WTC11 (cell line): ENCODE results near the gene ARID3C.

Source experiments
- ATF1 ChIP-seq: sonication (generic); formaldehyde crosslinking; IDR thresholded peaks from 2 replicates; pipeline ENCODE4 v1.8.1; 2023; ENCODE audit warnings: mild to moderate bottlenecking, moderate library complexity, missing genetic modification reagents
- CREB1 ChIP-seq: sonication (generic); formaldehyde crosslinking; IDR thresholded peaks from 2 replicates; pipeline ENCODE4 v1.8.0; 2023; ENCODE audit warnings: mild to moderate bottlenecking, missing genetic modification reagents
- CREM ChIP-seq: sonication (generic); formaldehyde crosslinking; IDR thresholded peaks from 2 replicates; pipeline ENCODE4 v1.8.1; 2022; ENCODE audit warnings: mild to moderate bottlenecking, missing genetic modification reagents, moderate library complexity
- ESRRA ChIP-seq: sonication (generic); formaldehyde crosslinking; IDR thresholded peaks from 2 replicates; pipeline ENCODE4 v1.8.1; 2022; ENCODE audit warnings: mild to moderate bottlenecking, missing genetic modification reagents, borderline replicate concordance
- FOXJ3 ChIP-seq: sonication (generic); formaldehyde crosslinking; IDR thresholded peaks from 2 replicates; pipeline ENCODE4 v1.9.0; 2021; ENCODE audit warnings: missing genetic modification reagents, mild to moderate bottlenecking, borderline replicate concordance
- NFYB ChIP-seq: sonication (generic); formaldehyde crosslinking; conservative IDR thresholded peaks from 2 replicates; pipeline ENCODE4 v1.8.0; 2022; ENCODE audit warnings: low read depth, missing genetic modification reagents
- SMAD3 ChIP-seq: sonication (generic); formaldehyde crosslinking; IDR thresholded peaks from 2 replicates; pipeline ENCODE4 v1.8.0; 2022; ENCODE audit warnings: missing genetic modification reagents, mild to moderate bottlenecking, borderline replicate concordance
- TCF7 ChIP-seq: sonication (generic); formaldehyde crosslinking; IDR thresholded peaks from 2 replicates; pipeline ENCODE4 v1.8.0; 2022; ENCODE audit warnings: mild to moderate bottlenecking, low read depth, missing genetic modification reagents, moderate library complexity
- ZNF512 ChIP-seq: sonication (generic); formaldehyde crosslinking; IDR thresholded peaks from 2 replicates; pipeline ENCODE4 v1.8.1; 2022; ENCODE audit warnings: missing genetic modification reagents, borderline replicate concordance
- TF ChIP-seq, protein P1 (sequence below): sonication (generic); formaldehyde crosslinking; IDR thresholded peaks from 2 replicates; pipeline ENCODE4 v1.8.0; 2022; ENCODE audit warnings: mild to moderate bottlenecking, missing genetic modification reagents
- TF ChIP-seq, protein P2 (sequence below): fragments of 250-450 bp; sonication (Bioruptor Pico); IDR thresholded peaks from 2 replicates; pipeline ENCODE4 v1.9.0; 2021; ENCODE audit warnings: moderate library complexity, mild to moderate bottlenecking, inconsistent platforms, borderline replicate concordance
- TF ChIP-seq, protein P3 (sequence below): fragments of 200-600 bp; IDR thresholded peaks from 2 replicates; pipeline ENCODE4 v1.8.0; 2022; ENCODE audit warnings: antibody characterized with exemption

DNA sequence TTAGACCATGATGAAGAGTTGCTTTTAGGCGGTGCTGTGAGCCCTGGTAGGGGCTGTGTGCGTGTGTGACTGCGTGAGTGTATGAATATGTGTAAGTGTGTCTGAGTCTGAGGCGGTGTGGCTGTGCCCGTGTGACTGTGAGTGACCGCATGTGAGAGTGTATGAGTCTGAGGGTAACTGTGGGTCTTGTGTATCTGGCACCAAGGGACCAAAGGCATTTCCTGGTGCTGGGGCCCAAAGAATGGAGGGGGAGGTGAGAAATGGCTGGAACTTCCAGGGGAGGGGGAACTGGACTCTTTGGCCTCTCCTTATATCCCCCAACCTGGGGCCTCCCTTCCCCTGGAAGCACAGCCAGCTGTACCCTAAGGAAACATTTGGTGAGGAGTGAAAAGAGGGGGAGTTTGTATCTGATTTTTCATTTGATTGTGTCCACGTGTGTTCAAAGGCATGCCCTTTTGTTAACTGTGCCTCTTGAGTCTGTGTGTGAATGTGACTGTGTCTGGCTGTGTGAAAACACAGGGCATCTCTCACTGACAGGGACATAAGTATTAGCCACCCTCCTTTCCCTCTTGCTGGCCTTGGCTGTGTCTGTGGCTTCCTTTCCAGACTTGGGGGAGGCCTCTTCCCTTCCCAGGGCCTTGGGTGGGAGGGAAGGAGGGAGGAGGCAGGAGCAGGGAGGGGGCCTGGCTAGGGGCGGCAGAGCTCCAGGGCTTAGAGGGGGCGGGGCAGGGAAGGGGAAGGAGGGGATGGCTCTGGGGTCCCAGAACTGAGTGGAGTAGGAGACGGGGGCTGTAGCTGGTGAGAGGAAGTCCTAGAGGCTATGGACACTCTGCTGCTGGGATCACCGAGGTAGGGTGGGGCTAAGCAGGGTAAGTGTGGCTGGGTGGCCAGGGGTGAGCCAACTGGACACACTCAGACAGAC, 24.5 kb upstream of the ARID3C start:
- TF ChIP-seq NFYB (CRISPR knock-in tag) (no peak), ESRRA (CRISPR knock-in tag) (no peak), TCF7 (CRISPR knock-in tag) (no peak), ATF1 (no peak), ZNF512 (CRISPR knock-in tag) (no peak), FOXJ3 (CRISPR knock-in tag) (no peak), SMAD3 (CRISPR knock-in tag) (no peak), CREB1 (CRISPR knock-in tag) (no peak), CREM (CRISPR knock-in tag) (no peak)
- TF ChIP-seq, protein P1, sequence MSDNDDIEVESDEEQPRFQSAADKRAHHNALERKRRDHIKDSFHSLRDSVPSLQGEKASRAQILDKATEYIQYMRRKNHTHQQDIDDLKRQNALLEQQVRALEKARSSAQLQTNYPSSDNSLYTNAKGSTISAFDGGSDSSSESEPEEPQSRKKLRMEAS (CRISPR knock-in tag): no peak
- TF ChIP-seq, protein P2, sequence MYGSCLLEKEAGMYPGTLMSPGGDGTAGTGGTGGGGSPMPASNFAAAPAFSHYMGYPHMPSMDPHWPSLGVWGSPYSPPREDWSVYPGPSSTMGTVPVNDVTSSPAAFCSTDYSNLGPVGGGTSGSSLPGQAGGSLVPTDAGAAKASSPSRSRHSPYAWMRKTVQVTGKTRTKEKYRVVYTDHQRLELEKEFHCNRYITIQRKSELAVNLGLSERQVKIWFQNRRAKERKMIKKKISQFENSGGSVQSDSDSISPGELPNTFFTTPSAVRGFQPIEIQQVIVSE (CRISPR knock-in tag): no peak
- TF ChIP-seq, protein P3, sequence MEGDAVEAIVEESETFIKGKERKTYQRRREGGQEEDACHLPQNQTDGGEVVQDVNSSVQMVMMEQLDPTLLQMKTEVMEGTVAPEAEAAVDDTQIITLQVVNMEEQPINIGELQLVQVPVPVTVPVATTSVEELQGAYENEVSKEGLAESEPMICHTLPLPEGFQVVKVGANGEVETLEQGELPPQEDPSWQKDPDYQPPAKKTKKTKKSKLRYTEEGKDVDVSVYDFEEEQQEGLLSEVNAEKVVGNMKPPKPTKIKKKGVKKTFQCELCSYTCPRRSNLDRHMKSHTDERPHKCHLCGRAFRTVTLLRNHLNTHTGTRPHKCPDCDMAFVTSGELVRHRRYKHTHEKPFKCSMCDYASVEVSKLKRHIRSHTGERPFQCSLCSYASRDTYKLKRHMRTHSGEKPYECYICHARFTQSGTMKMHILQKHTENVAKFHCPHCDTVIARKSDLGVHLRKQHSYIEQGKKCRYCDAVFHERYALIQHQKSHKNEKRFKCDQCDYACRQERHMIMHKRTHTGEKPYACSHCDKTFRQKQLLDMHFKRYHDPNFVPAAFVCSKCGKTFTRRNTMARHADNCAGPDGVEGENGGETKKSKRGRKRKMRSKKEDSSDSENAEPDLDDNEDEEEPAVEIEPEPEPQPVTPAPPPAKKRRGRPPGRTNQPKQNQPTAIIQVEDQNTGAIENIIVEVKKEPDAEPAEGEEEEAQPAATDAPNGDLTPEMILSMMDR: no peak
